ENCODE results near the gene KLHL11.

DNA sequence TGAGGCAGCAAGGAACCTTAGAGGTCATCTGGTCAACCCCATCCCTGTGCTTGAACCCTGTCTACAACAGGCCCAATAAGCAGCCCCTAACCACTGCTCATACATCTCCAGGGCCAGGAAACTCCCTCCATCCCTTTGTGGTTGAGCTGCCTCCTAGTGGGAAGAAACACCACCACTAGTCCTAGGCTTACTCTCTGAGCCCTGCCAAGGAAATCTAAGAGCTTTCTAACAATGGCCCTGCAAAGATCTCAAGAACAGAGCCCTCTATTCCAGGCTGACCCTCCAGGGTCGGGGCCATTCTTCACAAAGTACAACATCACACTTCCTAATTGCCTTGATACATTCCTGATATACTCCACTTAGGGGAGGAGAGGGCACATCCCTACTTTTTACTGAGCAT lies 47.7 kb upstream of the KLHL11 start:
- TF ChIP-seq ZFPM2 (CRISPR knock-in tag; IDR thresholded peaks at IDR 0.05) (no peak), ARNT (IDR thresholded peaks at IDR 0.05) (no peak), OTX1 (CRISPR knock-in tag; IDR thresholded peaks at IDR 0.05) (no peak)
- TF ChIP-seq, protein P1, sequence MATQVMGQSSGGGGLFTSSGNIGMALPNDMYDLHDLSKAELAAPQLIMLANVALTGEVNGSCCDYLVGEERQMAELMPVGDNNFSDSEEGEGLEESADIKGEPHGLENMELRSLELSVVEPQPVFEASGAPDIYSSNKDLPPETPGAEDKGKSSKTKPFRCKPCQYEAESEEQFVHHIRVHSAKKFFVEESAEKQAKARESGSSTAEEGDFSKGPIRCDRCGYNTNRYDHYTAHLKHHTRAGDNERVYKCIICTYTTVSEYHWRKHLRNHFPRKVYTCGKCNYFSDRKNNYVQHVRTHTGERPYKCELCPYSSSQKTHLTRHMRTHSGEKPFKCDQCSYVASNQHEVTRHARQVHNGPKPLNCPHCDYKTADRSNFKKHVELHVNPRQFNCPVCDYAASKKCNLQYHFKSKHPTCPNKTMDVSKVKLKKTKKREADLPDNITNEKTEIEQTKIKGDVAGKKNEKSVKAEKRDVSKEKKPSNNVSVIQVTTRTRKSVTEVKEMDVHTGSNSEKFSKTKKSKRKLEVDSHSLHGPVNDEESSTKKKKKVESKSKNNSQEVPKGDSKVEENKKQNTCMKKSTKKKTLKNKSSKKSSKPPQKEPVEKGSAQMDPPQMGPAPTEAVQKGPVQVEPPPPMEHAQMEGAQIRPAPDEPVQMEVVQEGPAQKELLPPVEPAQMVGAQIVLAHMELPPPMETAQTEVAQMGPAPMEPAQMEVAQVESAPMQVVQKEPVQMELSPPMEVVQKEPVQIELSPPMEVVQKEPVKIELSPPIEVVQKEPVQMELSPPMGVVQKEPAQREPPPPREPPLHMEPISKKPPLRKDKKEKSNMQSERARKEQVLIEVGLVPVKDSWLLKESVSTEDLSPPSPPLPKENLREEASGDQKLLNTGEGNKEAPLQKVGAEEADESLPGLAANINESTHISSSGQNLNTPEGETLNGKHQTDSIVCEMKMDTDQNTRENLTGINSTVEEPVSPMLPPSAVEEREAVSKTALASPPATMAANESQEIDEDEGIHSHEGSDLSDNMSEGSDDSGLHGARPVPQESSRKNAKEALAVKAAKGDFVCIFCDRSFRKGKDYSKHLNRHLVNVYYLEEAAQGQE (IDR thresholded peaks at IDR 0.05; ENCODE audit: borderline replicate concordance): no peak
- TF ChIP-seq, protein P1 (CRISPR knock-in tag; IDR thresholded peaks at IDR 0.05; ENCODE audit: low read depth): no peak
- TF ChIP-seq, protein P2, sequence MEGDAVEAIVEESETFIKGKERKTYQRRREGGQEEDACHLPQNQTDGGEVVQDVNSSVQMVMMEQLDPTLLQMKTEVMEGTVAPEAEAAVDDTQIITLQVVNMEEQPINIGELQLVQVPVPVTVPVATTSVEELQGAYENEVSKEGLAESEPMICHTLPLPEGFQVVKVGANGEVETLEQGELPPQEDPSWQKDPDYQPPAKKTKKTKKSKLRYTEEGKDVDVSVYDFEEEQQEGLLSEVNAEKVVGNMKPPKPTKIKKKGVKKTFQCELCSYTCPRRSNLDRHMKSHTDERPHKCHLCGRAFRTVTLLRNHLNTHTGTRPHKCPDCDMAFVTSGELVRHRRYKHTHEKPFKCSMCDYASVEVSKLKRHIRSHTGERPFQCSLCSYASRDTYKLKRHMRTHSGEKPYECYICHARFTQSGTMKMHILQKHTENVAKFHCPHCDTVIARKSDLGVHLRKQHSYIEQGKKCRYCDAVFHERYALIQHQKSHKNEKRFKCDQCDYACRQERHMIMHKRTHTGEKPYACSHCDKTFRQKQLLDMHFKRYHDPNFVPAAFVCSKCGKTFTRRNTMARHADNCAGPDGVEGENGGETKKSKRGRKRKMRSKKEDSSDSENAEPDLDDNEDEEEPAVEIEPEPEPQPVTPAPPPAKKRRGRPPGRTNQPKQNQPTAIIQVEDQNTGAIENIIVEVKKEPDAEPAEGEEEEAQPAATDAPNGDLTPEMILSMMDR (IDR thresholded peaks at IDR 0.05 in 2 of 3, conservative IDR thresholded peaks at IDR 0.05 in 1 of 3; ENCODE audit: insufficient read depth in 2 of 3, low read depth in 1 of 3, low read length in 3 of 3): no peak

Measured in K562 (cell line).